GM23338 (cell line): ENCODE data around the gene COG2. TPM values are rescaled to one million over a fixed set of nuclear protein-coding genes. Genes with fewer than 3 reads are reported as not detected.
A peak's percentile ranks its signal among the peaks of the same experiment; 100 is the strongest.

ENCODE experiments used
- ATAC-seq: fragments of 200-7000 bp; cut with Tn5 transposase; 3 replicates; pipeline ENCODE4 v1.9.1; 2020
- DNase-seq: peaks from one replicate; pipeline ENCODE4 v3.0.0-alpha.2; 2015; ENCODE audit warnings: low spot score
- H2AFZ ChIP-seq: fragments of 200-600 bp; sonication (generic); 2 replicates; pipeline ENCODE4 v1.8.0; 2016; ENCODE audit warnings: antibody characterized with exemption, mild to moderate bottlenecking, moderate library complexity
- H3F3A ChIP-seq: fragments of 200-600 bp; sonication (generic); replicated peaks from 2 replicates; pipeline ENCODE4 v1.8.0; 2017; ENCODE audit warnings: antibody characterized with exemption, mixed run types, low read depth
- H3K27ac ChIP-seq: fragments of 200-600 bp; sonication (generic); 2 replicates; pipeline ENCODE4 v1.6.1; 2016; ENCODE audit warnings: low read depth
- H3K27me3 ChIP-seq: fragments of 200-600 bp; sonication (generic); 2 replicates; pipeline ENCODE4 v1.8.0; 2016; ENCODE audit warnings: mild to moderate bottlenecking, mixed run types, moderate library complexity; ENCODE audit not compliant: insufficient read depth
- H3K36me3 ChIP-seq: fragments of 200-600 bp; sonication (generic); 2 replicates; pipeline ENCODE4 v1.8.0; 2016; ENCODE audit warnings: mild to moderate bottlenecking; ENCODE audit not compliant: insufficient read depth
- H3K4me1 ChIP-seq: fragments of 200-600 bp; sonication (generic); 2 replicates; pipeline ENCODE4 v1.8.0; 2016; ENCODE audit warnings: mild to moderate bottlenecking, moderate library complexity; ENCODE audit not compliant: insufficient read depth
- H3K4me2 ChIP-seq: fragments of 200-600 bp; sonication (generic); 2 replicates; pipeline ENCODE4 v1.7.1; 2017; ENCODE audit warnings: mixed run types
- H3K4me3 ChIP-seq: fragments of 200-600 bp; sonication (generic); 2 replicates; pipeline ENCODE4 v1.6.1; 2016; ENCODE audit warnings: mixed run types
- H3K79me2 ChIP-seq: fragments of 200-600 bp; sonication (generic); replicated peaks from 2 replicates; pipeline ENCODE4 v1.8.0; 2017; ENCODE audit warnings: mild to moderate bottlenecking; ENCODE audit not compliant: insufficient read depth
- H3K9me2 ChIP-seq: fragments of 200-600 bp; sonication (generic); 2 replicates; pipeline ENCODE4 v1.8.0; 2017; ENCODE audit not compliant: insufficient read depth
- H4K20me1 ChIP-seq: fragments of 200-600 bp; sonication (generic); replicated peaks from 2 replicates; pipeline ENCODE4 v1.8.0; 2017; ENCODE audit warnings: mild to moderate bottlenecking; ENCODE audit not compliant: insufficient read depth
- H3K27ac Mint-ChIP-seq: 2 replicates; pipeline ENCODE4 v1.8.0; 2020; ENCODE audit warnings: inconsistent platforms, mild to moderate bottlenecking, moderate library complexity, mixed read lengths
- H3K27me3 Mint-ChIP-seq: 3 replicates; pipeline ENCODE4 v1.8.0; 2022; ENCODE audit warnings: low read depth, mild to moderate bottlenecking, moderate library complexity, mixed read lengths, inconsistent platforms; ENCODE audit not compliant: insufficient read depth, poor library complexity
- H3K36me3 Mint-ChIP-seq: 3 replicates; pipeline ENCODE4 v1.8.0; 2021; ENCODE audit warnings: low read depth, mild to moderate bottlenecking, inconsistent platforms, moderate library complexity, mixed read lengths
- H3K4me1 Mint-ChIP-seq: 3 replicates; pipeline ENCODE4 v1.8.0; 2020; ENCODE audit warnings: mild to moderate bottlenecking, inconsistent platforms, mixed read lengths
- H3K4me3 Mint-ChIP-seq: 3 replicates; pipeline ENCODE4 v1.8.0; 2021; ENCODE audit warnings: moderate library complexity, mild to moderate bottlenecking, inconsistent platforms, mixed read lengths
- H3K9me3 Mint-ChIP-seq: 3 replicates; pipeline ENCODE4 v1.8.0; 2020; ENCODE audit warnings: moderate library complexity, mild to moderate bottlenecking, inconsistent platforms, mixed read lengths
- CREB1 ChIP-seq: fragments of 250-450 bp; sonication (Bioruptor Pico); IDR thresholded peaks from 2 replicates; pipeline ENCODE4 v1.5.0; 2020; ENCODE audit warnings: low read depth, mild to moderate bottlenecking, moderate library complexity
- EZH2phosphoT487 ChIP-seq: fragments of 200-600 bp; sonication (generic); IDR thresholded peaks from one replicate; pipeline ENCODE4 v1.8.1; 2018; ENCODE audit warnings: antibody characterized with exemption; ENCODE audit not compliant: unreplicated experiment
- JUNB ChIP-seq: IDR thresholded peaks from one replicate; pipeline ENCODE4 v1.6.1; 2016; ENCODE audit warnings: antibody characterized with exemption; ENCODE audit not compliant: unreplicated experiment
- NANOG ChIP-seq: IDR thresholded peaks from 2 replicates; pipeline ENCODE4 v1.6.1; 2016; ENCODE audit warnings: antibody characterized with exemption, borderline replicate concordance
- POLR2AphosphoS5 ChIP-seq: IDR thresholded peaks from 2 replicates; pipeline ENCODE4 v1.6.1; 2016; ENCODE audit warnings: antibody characterized with exemption, low read depth
- ZNF331 ChIP-seq: fragments of 250-450 bp; sonication (Bioruptor Pico); IDR thresholded peaks from 2 replicates; pipeline ENCODE4 v1.5.0; 2020; ENCODE audit warnings: low read depth, mild to moderate bottlenecking, moderate library complexity
- polyA plus RNA-seq: library from polyadenylated mRNA; unstranded; fragments of >200 nt; fragmentation: Nextera tagmentation; extraction: Ambion mirVana; gene quantifications from 2 replicates; pipeline ENCODE4 v1.2.1, GENCODE V29; 2016
- total RNA-seq: library from RNA; depleted of rRNA; stranded (reverse); fragments of >200 nt; shearing (Covaris generic); gene quantifications from 2 replicates; pipeline ENCODE4 v1.2.3, GENCODE V29; 2014
- TF ChIP-seq, protein P1 (sequence below): IDR thresholded peaks from 2 replicates; pipeline ENCODE4 v1.6.1; 2016; ENCODE audit warnings: antibody characterized with exemption
- TF ChIP-seq, protein P2 (sequence below), 2 experiments: fragments of 200-600 bp in 1 of 2; sonication (generic) in 1 of 2; conservative IDR thresholded peaks; 2 replicates each; pipeline versions ENCODE4 v1.5.1 to v1.6.1; 2016 to 2017; ENCODE audit warnings: antibody characterized with exemption in 2 of 2, low read depth in 2 of 2, mild to moderate bottlenecking in 2 of 2, moderate library complexity in 1 of 2

COG2 gene
- total and polyA plus RNA-seq, 2 experiments from 2014 or later, result 35.8 to 38.5 TPM

- Histone ChIP-seq H3F3A (no peaks in the 10 kb centered on the region), H3K4me2 (no peak overlapping the region), H3K27me3 (no peaks in the 10 kb centered on the region), H3K4me1 (no peaks in the 10 kb centered on the region), H3K27ac (no peak overlapping the region), H3K36me3 (peaks cover 53% of the 10 kb centered on the region), H3K79me2 (no peaks in the 10 kb centered on the region), H4K20me1 (no peaks in the 10 kb centered on the region; the same call in 1 of the 2 replicates), H3K9me2 (no peaks in the 10 kb centered on the region), H2AFZ (no peak overlapping the region), H3K4me3 (no peak overlapping the region)
- Mint-ChIP-seq H3K9me3 (no peaks in the 10 kb centered on the region), H3K27ac (no peak overlapping the region), H3K27me3 (peaks cover 4% of the 10 kb centered on the region), H3K4me1 (no peaks in the 10 kb centered on the region), H3K4me3 (no peak overlapping the region), H3K36me3 (peaks cover 64% of the 10 kb centered on the region)
- ATAC-seq (no peak), DNase-seq (no peak)
- no peak for TF ChIP-seq JUNB
- no peak for TF ChIP-seq NANOG
- no peak for TF ChIP-seq ZNF331 (CRISPR knock-in tag)
- TF ChIP-seq, protein P1, sequence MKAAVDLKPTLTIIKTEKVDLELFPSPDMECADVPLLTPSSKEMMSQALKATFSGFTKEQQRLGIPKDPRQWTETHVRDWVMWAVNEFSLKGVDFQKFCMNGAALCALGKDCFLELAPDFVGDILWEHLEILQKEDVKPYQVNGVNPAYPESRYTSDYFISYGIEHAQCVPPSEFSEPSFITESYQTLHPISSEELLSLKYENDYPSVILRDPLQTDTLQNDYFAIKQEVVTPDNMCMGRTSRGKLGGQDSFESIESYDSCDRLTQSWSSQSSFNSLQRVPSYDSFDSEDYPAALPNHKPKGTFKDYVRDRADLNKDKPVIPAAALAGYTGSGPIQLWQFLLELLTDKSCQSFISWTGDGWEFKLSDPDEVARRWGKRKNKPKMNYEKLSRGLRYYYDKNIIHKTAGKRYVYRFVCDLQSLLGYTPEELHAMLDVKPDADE, result no peak
- TF ChIP-seq, protein P2, sequence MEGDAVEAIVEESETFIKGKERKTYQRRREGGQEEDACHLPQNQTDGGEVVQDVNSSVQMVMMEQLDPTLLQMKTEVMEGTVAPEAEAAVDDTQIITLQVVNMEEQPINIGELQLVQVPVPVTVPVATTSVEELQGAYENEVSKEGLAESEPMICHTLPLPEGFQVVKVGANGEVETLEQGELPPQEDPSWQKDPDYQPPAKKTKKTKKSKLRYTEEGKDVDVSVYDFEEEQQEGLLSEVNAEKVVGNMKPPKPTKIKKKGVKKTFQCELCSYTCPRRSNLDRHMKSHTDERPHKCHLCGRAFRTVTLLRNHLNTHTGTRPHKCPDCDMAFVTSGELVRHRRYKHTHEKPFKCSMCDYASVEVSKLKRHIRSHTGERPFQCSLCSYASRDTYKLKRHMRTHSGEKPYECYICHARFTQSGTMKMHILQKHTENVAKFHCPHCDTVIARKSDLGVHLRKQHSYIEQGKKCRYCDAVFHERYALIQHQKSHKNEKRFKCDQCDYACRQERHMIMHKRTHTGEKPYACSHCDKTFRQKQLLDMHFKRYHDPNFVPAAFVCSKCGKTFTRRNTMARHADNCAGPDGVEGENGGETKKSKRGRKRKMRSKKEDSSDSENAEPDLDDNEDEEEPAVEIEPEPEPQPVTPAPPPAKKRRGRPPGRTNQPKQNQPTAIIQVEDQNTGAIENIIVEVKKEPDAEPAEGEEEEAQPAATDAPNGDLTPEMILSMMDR (conservative IDR thresholded peaks at IDR 0.05; ENCODE audit: low read depth in 2 of 2), result no peak
Observed at GRCh38 chr1:230686747-230687146, 44.5 kb downstream of the COG2 start.

DNA sequence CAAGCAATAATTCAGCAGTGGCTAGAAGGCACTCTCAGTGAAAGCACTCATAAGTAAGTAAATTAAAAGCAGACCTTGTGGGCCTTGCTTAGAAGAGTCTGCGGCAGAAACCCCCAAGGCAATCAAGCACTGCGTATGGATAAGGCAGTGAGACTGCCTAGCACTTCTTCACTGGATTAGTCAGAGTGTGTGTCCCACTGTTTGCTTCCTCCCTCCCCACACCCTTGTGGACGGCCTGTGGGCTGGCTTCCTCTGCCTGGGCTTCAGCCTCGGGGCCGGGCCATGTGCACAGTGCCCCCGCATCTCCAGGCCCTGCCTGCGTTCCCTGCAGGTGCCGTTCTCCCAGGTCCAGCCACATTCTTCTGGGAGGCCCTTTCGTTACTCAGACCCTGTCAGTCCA, 47.8 kb downstream of the COG2 start:
- TF ChIP-seq ZNF331 (CRISPR knock-in tag), result no peak
- peak; percentile 43 for TF ChIP-seq EZH2phosphoT487
- no peak overlapping the region for H3K4me3 Mint-ChIP-seq
- H3K36me3 ChIP-seq, result peaks cover 53% of the 10 kb centered on the region

GRCh38 chr1:230691615-230692014, 49.3 kb downstream of the COG2 start:
- no peaks in the 10 kb centered on the region for H3K79me2 ChIP-seq
- DNase-seq (no peak), ATAC-seq (no peak)
- no peaks in the 10 kb centered on the region for H3F3A ChIP-seq
- no peak overlapping the region for H3K27ac ChIP-seq
- no peaks in the 10 kb centered on the region; the same call in 1 of the 2 replicates for H4K20me1 ChIP-seq
- no peaks in the 10 kb centered on the region for H3K4me1 ChIP-seq
- Mint-ChIP-seq H3K4me1 (peaks cover 7% of the 10 kb centered on the region), H3K27me3 (peaks cover 4% of the 10 kb centered on the region), H3K36me3 (peaks cover 56% of the 10 kb centered on the region), H3K4me3 (no peak overlapping the region), H3K27ac (no peak overlapping the region), H3K9me3 (no peaks in the 10 kb centered on the region)
- H2AFZ ChIP-seq, result no peak overlapping the region
- peaks cover 41% of the 10 kb centered on the region for H3K36me3 ChIP-seq
- no peak overlapping the region for H3K4me3 ChIP-seq
- H3K27me3 ChIP-seq, result no peaks in the 10 kb centered on the region
- no peaks in the 10 kb centered on the region for H3K9me2 ChIP-seq
- no peak overlapping the region for H3K4me2 ChIP-seq
- TF ChIP-seq, protein P2 (conservative IDR thresholded peaks at IDR 0.05; ENCODE audit: low read depth in 2 of 2), result no peak
- TF ChIP-seq, protein P1, result no peak
- TF ChIP-seq CREB1 (CRISPR knock-in tag) (no peak), POLR2AphosphoS5 (no peak)

More for the DNA sequence above, 47.8 kb downstream of the COG2 start:
- H4K20me1 ChIP-seq, result no peaks in the 10 kb centered on the region; the same call in 1 of the 2 replicates
- H3K4me1 ChIP-seq, result no peaks in the 10 kb centered on the region
- no peaks in the 10 kb centered on the region for H3K9me2 ChIP-seq
- no peak overlapping the region for H3K4me3 ChIP-seq
- H3K27me3 Mint-ChIP-seq, result peaks cover 4% of the 10 kb centered on the region
- no peak overlapping the region for H3K27ac ChIP-seq
- H3K36me3 Mint-ChIP-seq, result peaks cover 67% of the 10 kb centered on the region
- H3K4me1 Mint-ChIP-seq, result peaks cover 7% of the 10 kb centered on the region
- no peaks in the 10 kb centered on the region for H3K9me3 Mint-ChIP-seq
- H2AFZ ChIP-seq, result no peak overlapping the region
- no peaks in the 10 kb centered on the region for H3F3A ChIP-seq
- DNase-seq, result no peak
- ATAC-seq, result no peak
- no peak overlapping the region for H3K4me2 ChIP-seq
- no peak overlapping the region for H3K27ac Mint-ChIP-seq
- H3K27me3 ChIP-seq, result no peaks in the 10 kb centered on the region
- no peaks in the 10 kb centered on the region for H3K79me2 ChIP-seq
